K562 (cell line): ENCODE data around the gene LUC7L3. TPM values are rescaled to one million over a fixed set of nuclear protein-coding genes. Genes with fewer than 3 reads are reported as not detected.

Experiments used
- ARID2 ChIP-seq: fragments of 450-650 bp; IDR thresholded peaks from 2 replicates; pipeline ENCODE4 v1.6.1; 2017; ENCODE audit warnings: antibody characterized with exemption, mild to moderate bottlenecking
- BHLHE40 ChIP-seq: IDR thresholded peaks from 2 replicates; pipeline ENCODE4 v1.6.1; 2011; ENCODE audit warnings: low read length, improper control_type of control experiment
- CTBP1 ChIP-seq: fragments of 450-650 bp; IDR thresholded peaks from 2 replicates; pipeline ENCODE4 v1.6.1; 2016; ENCODE audit warnings: borderline replicate concordance
- DEAF1 ChIP-seq: fragments of 450-650 bp; formaldehyde crosslinking; IDR thresholded peaks from 2 replicates; pipeline ENCODE4 v1.4.0; 2020; ENCODE audit warnings: mild to moderate bottlenecking, moderate library complexity
- HDAC8 ChIP-seq: fragments of 450-650 bp; IDR thresholded peaks from 2 replicates; pipeline ENCODE4 v1.6.1; 2016; ENCODE audit warnings: mild to moderate bottlenecking, missing genetic modification characterization, moderate library complexity, missing compliant biosample characterization
- HMG20B ChIP-seq: fragments of 250-450 bp; sonication (Bioruptor Pico); IDR thresholded peaks from 2 replicates; pipeline ENCODE4 v1.5.0; 2021; ENCODE audit warnings: mild to moderate bottlenecking
- NCOA1 ChIP-seq: fragments of 450-650 bp; IDR thresholded peaks from 2 replicates; pipeline ENCODE4 v1.6.1; 2016; ENCODE audit warnings: low read depth
- NR2C1 ChIP-seq, 2 experiments: fragments of 450-650 bp; IDR thresholded peaks; 2 replicates each; pipeline ENCODE4 v1.6.1; 2017; ENCODE audit warnings: mild to moderate bottlenecking in 2 of 2, antibody characterized with exemption in 1 of 2, inconsistent platforms in 1 of 2, missing compliant biosample characterization in 1 of 2, missing genetic modification characterization in 1 of 2
- NUFIP1 ChIP-seq: fragments of 450-650 bp; IDR thresholded peaks from 2 replicates; pipeline ENCODE4 v1.6.1; 2018; ENCODE audit not compliant: partially characterized antibody
- SMC3 ChIP-seq: conservative IDR thresholded peaks from 2 replicates; pipeline ENCODE4 v1.6.1; 2011; ENCODE audit warnings: low read depth, low read length, improper control_type of control experiment; ENCODE audit not compliant: insufficient read depth
- SP1 ChIP-seq: sonication (generic); formaldehyde crosslinking; IDR thresholded peaks from 2 replicates; pipeline ENCODE4 v1.8.1; 2022; ENCODE audit warnings: mild to moderate bottlenecking, missing genetic modification reagents
- ZNF384 ChIP-seq: IDR thresholded peaks from 2 replicates; pipeline ENCODE4 v1.6.1; 2012; ENCODE audit warnings: low read depth, low read length, improper control_type of control experiment
- ZNF407 ChIP-seq: fragments of 450-650 bp; IDR thresholded peaks from 2 replicates; pipeline ENCODE4 v1.6.1; 2016; ENCODE audit warnings: low read depth
- ZNF639 ChIP-seq, 2 experiments: fragments of 200-800 bp in 1 of 2; sonication (Bioruptor generic) in 1 of 2; sonication (generic) in 1 of 2; formaldehyde crosslinking in 1 of 2; IDR thresholded peaks in 1 of 2; conservative IDR thresholded peaks in 1 of 2; 2 replicates each; pipeline versions ENCODE4 v1.5.0 to v1.6.1; 2016 to 2020; ENCODE audit warnings: missing compliant biosample characterization in 1 of 2, missing genetic modification characterization in 1 of 2, missing genetic modification reagents in 1 of 2
- ZNF740 ChIP-seq, 3 experiments: fragments of 200-800 bp in 1 of 3; sonication (Bioruptor generic) in 1 of 3; sonication (generic) in 1 of 3; formaldehyde crosslinking in 1 of 3; IDR thresholded peaks; 2 replicates each; pipeline versions ENCODE4 v1.6.1 to v1.8.0; 2016 to 2022; ENCODE audit warnings: mild to moderate bottlenecking in 2 of 3, missing compliant biosample characterization in 2 of 3, missing genetic modification characterization in 2 of 3, missing genetic modification reagents in 1 of 3
- polyA plus RNA-seq, 8 experiments: library from polyadenylated mRNA; depleted of rRNA in 4 of 8; stranded (reverse) in 5 of 8; unstranded in 3 of 8; fragments of >200 nt; fragmentation: Nextera tagmentation in 2 of 8; fragmentation: Illumina TruSeq in 1 of 8; extraction: Ambion mirVana in 2 of 8; extraction: Trizol in 1 of 8; gene quantifications; 2 replicates each; pipeline versions ENCODE4 v1.2.1 to v1.2.3, GENCODE V29; 2011 to 2014; ENCODE audit warnings: inconsistent platforms in 1 of 8, missing spikeins in 1 of 8
- total RNA-seq, 7 experiments: library from RNA; depleted of rRNA in 6 of 7; stranded (reverse); fragments of >200 nt in 6 of 7; fragmentation: Illumina TruSeq in 2 of 7; extraction: Trizol in 2 of 7; gene quantifications; 2 replicates each; pipeline versions ENCODE4 v1.2.1 to v1.2.3, GENCODE V29; 2011 to 2021; ENCODE audit warnings: low replicate concordance in 1 of 7

The LUC7L3 gene
- total and polyA plus RNA-seq, 9 of the 15 experiments (the other 6 are each of a cell fraction or from before 2014, with no cell fraction given) = 80.8 to 284 (median 127) TPM

- no peak for TF ChIP-seq ZNF407
- TF ChIP-seq CTBP1 = peak; percentile 52; the same call in 1 of the 2 replicates
- 0 out of 2 replicates have a peak, but pooled peaks have one; percentile 29 for TF ChIP-seq ZNF740 (CRISPR knock-in tag; IDR thresholded peaks at IDR 0.05)
- no peak for TF ChIP-seq ZNF740 (tag; IDR thresholded peaks at IDR 0.05)
- TF ChIP-seq BHLHE40 = 0 out of 2 replicates have a peak, but pooled peaks have one; percentile 26
- TF ChIP-seq SP1 = peak; percentile 56
- peak; percentile 99 for TF ChIP-seq SMC3
- TF ChIP-seq NCOA1 = no peak
- TF ChIP-seq HMG20B (CRISPR knock-in tag) = no peak
- no peak for TF ChIP-seq HDAC8
- TF ChIP-seq ZNF639 (CRISPR knock-in tag; conservative IDR thresholded peaks at IDR 0.05 in 1 of 2, IDR thresholded peaks at IDR 0.05 in 1 of 2) = no peak
- 0 out of 2 replicates have a peak, but pooled peaks have one; percentile 33 for TF ChIP-seq ZNF384
- TF ChIP-seq NUFIP1 = no peak
- TF ChIP-seq NR2C1 (IDR thresholded peaks at IDR 0.05) = no peak
- no peak for TF ChIP-seq NR2C1 (tag; IDR thresholded peaks at IDR 0.05)
- TF ChIP-seq ARID2 = peak; percentile 91
- peak; percentile 94 for TF ChIP-seq DEAF1 (CRISPR knock-in tag)
Measured at GRCh38 chr17:50783193-50783660, 63.8 kb downstream of the LUC7L3 start (continued).
